IMR-90 (cell line): ENCODE results near the gene PLD1. TPM values are rescaled to one million over a fixed set of nuclear protein-coding genes. Genes with fewer than 3 reads are reported as not detected.

ENCODE experiments used
- ATAC-seq: fragments of 200-7000 bp; cut with Tn5 transposase; 2 replicates; pipeline ENCODE4 v1.9.1; 2020; ENCODE audit warnings: low read depth, mild to moderate bottlenecking, moderate library complexity
- BruUV-seq: library from RNA; stranded (reverse); fragments of 400-500 nt; replicated peaks from 2 replicates; lab custom pipeline; 2021; lab: Mats Ljungman, UMichigan
- CTCF ChIA-PET: fragments of 300-600 bp; formaldehyde crosslinking; extraction: SDS; loops from one replicate; lab custom pipeline; 2021; ENCODE audit warnings: antibody characterized with exemption; lab: Yijun Ruan, JAX
- POLR2A ChIA-PET: fragments of 300-600 bp; sonication (Branson Sonifier 250); formaldehyde crosslinking; loops from one replicate; lab custom pipeline; 2022; ENCODE audit warnings: antibody characterized with exemption; ENCODE audit not compliant: unreplicated experiment; lab: Charles Lee
- DNase-seq: peaks from one replicate; pipeline ENCODE4 v3.0.0; 2013
- H2AFZ ChIP-seq: replicated peaks from 2 replicates; pipeline ENCODE3; 2013; ENCODE audit warnings: low read length, mild to moderate bottlenecking; ENCODE audit not compliant: poor library complexity
- H2AK5ac ChIP-seq: 2 replicates; pipeline ENCODE4 v1.6.1; 2013; ENCODE audit warnings: low read depth, low read length, inconsistent platforms
- H2AK9ac ChIP-seq: replicated peaks from 2 replicates; pipeline ENCODE3; 2013; ENCODE audit warnings: mild to moderate bottlenecking, low read depth, low read length, moderate library complexity; ENCODE audit not compliant: poor library complexity
- H2BK120ac ChIP-seq: 2 replicates; pipeline ENCODE4 v1.6.1; 2013; ENCODE audit warnings: low read depth, low read length, inconsistent platforms
- H2BK15ac ChIP-seq: 3 replicates; pipeline ENCODE4 v1.6.1; 2013; ENCODE audit warnings: low read depth, low read length, inconsistent platforms
- H2BK20ac ChIP-seq: 2 replicates; pipeline ENCODE4 v1.6.1; 2013; ENCODE audit warnings: low read depth, mild to moderate bottlenecking, inconsistent platforms, low read length, moderate library complexity
- H2BK5ac ChIP-seq: 2 replicates; pipeline ENCODE4 v1.6.1; 2013; ENCODE audit warnings: mild to moderate bottlenecking, low read depth, low read length, inconsistent platforms; ENCODE audit not compliant: poor library complexity, severe bottlenecking
- H3K14ac ChIP-seq: replicated peaks from 2 replicates; pipeline ENCODE4 v1.6.1; 2013; ENCODE audit warnings: low read depth, low read length, inconsistent platforms
- H3K18ac ChIP-seq: 2 replicates; pipeline ENCODE4 v1.6.1; 2013; ENCODE audit warnings: low read depth, low read length, control low read depth
- H3K23ac ChIP-seq: 2 replicates; pipeline ENCODE4 v1.6.1; 2013; ENCODE audit warnings: low read depth, low read length, inconsistent platforms
- H3K27ac ChIP-seq: 2 replicates; pipeline ENCODE4 v1.5.1; 2013; ENCODE audit warnings: mild to moderate bottlenecking, control low read depth, low read length; ENCODE audit not compliant: insufficient read depth
- H3K27me3 ChIP-seq: 2 replicates; pipeline ENCODE4 v1.6.1; 2013; ENCODE audit warnings: low read length; ENCODE audit not compliant: control insufficient read depth, insufficient read depth
- H3K36me3 ChIP-seq: 2 replicates; pipeline ENCODE4 v1.6.1; 2013; ENCODE audit warnings: low read length, mixed read lengths; ENCODE audit not compliant: control insufficient read depth, insufficient read depth
- H3K4ac ChIP-seq: 2 replicates; pipeline ENCODE4 v1.6.1; 2013; ENCODE audit warnings: low read depth, low read length, inconsistent platforms
- H3K4me1 ChIP-seq: 2 replicates; pipeline ENCODE4 v1.6.1; 2013; ENCODE audit warnings: low read length, mixed read lengths; ENCODE audit not compliant: control insufficient read depth, insufficient read depth
- H3K4me2 ChIP-seq: 2 replicates; pipeline ENCODE4 v1.6.1; 2013; ENCODE audit warnings: low read depth, mild to moderate bottlenecking, control low read depth, low read length, moderate library complexity
- H3K4me3 ChIP-seq: 2 replicates; pipeline ENCODE4 v1.5.1; 2013; ENCODE audit warnings: low read depth, mild to moderate bottlenecking, control low read depth, low read length, moderate library complexity; ENCODE audit not compliant: insufficient read depth
- H3K56ac ChIP-seq: 2 replicates; pipeline ENCODE4 v1.6.1; 2013; ENCODE audit warnings: low read length, inconsistent platforms; ENCODE audit not compliant: insufficient read depth; ENCODE audit errors: extremely low read depth
- H3K79me1 ChIP-seq, 2 experiments: 2 replicates each; pipeline ENCODE4 v1.6.1; 2013; ENCODE audit warnings: low read length in 2 of 2, inconsistent platforms in 1 of 2, low read depth in 1 of 2
- H3K9ac ChIP-seq: 2 replicates; pipeline ENCODE4 v1.6.1; 2013; ENCODE audit warnings: low read depth, low read length, control low read depth
- H3K9me1 ChIP-seq: 2 replicates; pipeline ENCODE4 v1.6.1; 2013; ENCODE audit warnings: low read length, inconsistent platforms; ENCODE audit not compliant: insufficient read depth
- H3K9me3 ChIP-seq: 2 replicates; pipeline ENCODE4 v1.6.1; 2013; ENCODE audit warnings: low read length; ENCODE audit not compliant: control insufficient read depth, insufficient read depth
- H4K20me1 ChIP-seq: 2 replicates; pipeline ENCODE4 v1.6.1; 2013; ENCODE audit warnings: low read length, inconsistent platforms; ENCODE audit not compliant: insufficient read depth
- H4K5ac ChIP-seq: 2 replicates; pipeline ENCODE4 v1.6.1; 2013; ENCODE audit warnings: mild to moderate bottlenecking, low read depth, low read length, control low read depth
- H4K8ac ChIP-seq, 2 experiments: 2 replicates each; pipeline ENCODE4 v1.6.1; 2013; ENCODE audit warnings: low read depth in 2 of 2, low read length in 2 of 2, control low read depth in 1 of 2, inconsistent platforms in 1 of 2
- H4K91ac ChIP-seq: 2 replicates; pipeline ENCODE4 v1.6.1; 2013; ENCODE audit warnings: low read depth, low read length, inconsistent platforms; ENCODE audit not compliant: insufficient read depth
- BHLHE40 ChIP-seq: fragments of 150-350 bp; IDR thresholded peaks from 2 replicates; pipeline ENCODE4 v1.6.1; 2016; ENCODE audit warnings: mild to moderate bottlenecking, low read depth, low read length
- CEBPB ChIP-seq: IDR thresholded peaks from 2 replicates; pipeline ENCODE4 v1.6.1; 2012; ENCODE audit warnings: low read depth, low read length, improper control_type of control experiment
- CHD1 ChIP-seq: IDR thresholded peaks from 2 replicates; pipeline ENCODE4 v1.6.1; 2012; ENCODE audit warnings: low read depth, low read length, improper control_type of control experiment
- FOS ChIP-seq: fragments of 150-350 bp; IDR thresholded peaks from 2 replicates; pipeline ENCODE4 v1.6.1; 2016; ENCODE audit warnings: low read depth, low read length
- MAFK ChIP-seq: IDR thresholded peaks from 2 replicates; pipeline ENCODE4 v1.6.1; 2012; ENCODE audit warnings: low read depth, low read length, improper control_type of control experiment
- MAZ ChIP-seq: IDR thresholded peaks from 2 replicates; pipeline ENCODE4 v1.6.1; 2012; ENCODE audit warnings: low read depth, mild to moderate bottlenecking, low read length, improper control_type of control experiment, moderate library complexity, borderline replicate concordance
- MXI1 ChIP-seq: IDR thresholded peaks from 2 replicates; pipeline ENCODE4 v1.6.1; 2012; ENCODE audit warnings: low read depth, mild to moderate bottlenecking, low read length, moderate library complexity, borderline replicate concordance
- NFE2L2 ChIP-seq: fragments of 150-350 bp; IDR thresholded peaks from 2 replicates; pipeline ENCODE4 v1.6.1; 2016; ENCODE audit warnings: low read depth, mild to moderate bottlenecking, low read length
- POLR2A ChIP-seq: IDR thresholded peaks from 2 replicates; pipeline ENCODE4 v1.6.1; 2012; ENCODE audit warnings: mild to moderate bottlenecking, low read depth, low read length
- RAD21 ChIP-seq: IDR thresholded peaks from 2 replicates; pipeline ENCODE4 v1.6.1; 2012; ENCODE audit warnings: low read length, improper control_type of control experiment
- RCOR1 ChIP-seq: IDR thresholded peaks from 2 replicates; pipeline ENCODE4 v1.6.1; 2012; ENCODE audit warnings: mild to moderate bottlenecking, low read length, improper control_type of control experiment; ENCODE audit not compliant: insufficient replicate concordance
- RFX5 ChIP-seq: IDR thresholded peaks from 2 replicates; pipeline ENCODE4 v1.8.0; 2012; ENCODE audit warnings: low read depth, mild to moderate bottlenecking, low read length, moderate library complexity
- SMC3 ChIP-seq: fragments of 150-350 bp; IDR thresholded peaks from 2 replicates; pipeline ENCODE4 v1.6.1; 2016; ENCODE audit warnings: low read depth, mild to moderate bottlenecking, antibody characterized with exemption, low read length, moderate library complexity
- WGBS, 2 experiments: methylation state at CpG; one replicate each; pipeline versions ENCODE4 v1.1.5 to v1.1.7; 2013; ENCODE audit warnings: missing lambda C conversion rate in 2 of 2; ENCODE audit not compliant: insufficient read length in 1 of 2; ENCODE audit errors: extremely low coverage in 2 of 2; 5-methylcytosine and 5-hydroxymethylcytosine counted together
- dilution Hi-C: fragments of 300-500 bp; cut with HindIII; formaldehyde crosslinking; loops from one replicate; pipeline ENCODE4 v1.14.3; 2018; ENCODE audit warnings: low sequenced_read_pairs; ENCODE audit not compliant: unreplicated experiment
- in situ Hi-C: fragments of 300-500 bp; cut with MboI; formaldehyde crosslinking; loops from 3 replicates; pipeline ENCODE4 v1.14.3; 2019; ENCODE audit warnings: low sequenced_read_pairs, inconsistent platforms, mixed read lengths
- intact Hi-C: fragments of 100-400 bp; cut with micrococcal nuclease; formaldehyde crosslinking; loops from 2 replicates; pipeline ENCODE4 v1.10.0; 2022
- polyA plus RNA-seq, 3 experiments: library from polyadenylated mRNA; depleted of rRNA; stranded (reverse); fragments of >200 nt; gene quantifications; 2 replicates each; pipeline ENCODE4 v1.2.3, GENCODE V29; 2012; ENCODE audit warnings: low replicate concordance in 1 of 3
- total RNA-seq: library from RNA; depleted of rRNA; stranded (reverse); fragments of >200 nt; gene quantifications from 2 replicates; pipeline ENCODE4 v1.2.3, GENCODE V29; 2012
- TF ChIP-seq, protein P1 (sequence below): fragments of 150-350 bp; IDR thresholded peaks from 2 replicates; pipeline ENCODE4 v1.6.1; 2016; ENCODE audit warnings: low read depth, mild to moderate bottlenecking, low read length, moderate library complexity, borderline replicate concordance
- TF ChIP-seq, protein P2 (sequence below): conservative IDR thresholded peaks from 2 replicates; pipeline ENCODE4 v1.5.1; 2012; ENCODE audit warnings: mild to moderate bottlenecking, low read depth, low read length, improper control_type of control experiment
- TF ChIP-seq, protein P3 (sequence below): fragments of 150-350 bp; IDR thresholded peaks from 2 replicates; pipeline ENCODE4 v1.6.1; 2017; ENCODE audit warnings: mild to moderate bottlenecking, antibody characterized with exemption, low read length, low read depth

Gene PLD1
- total and polyA plus RNA-seq, 2 of the 4 experiments (the other 2 are of a cell fraction): 3.3 to 9.7 TPM

DNA sequence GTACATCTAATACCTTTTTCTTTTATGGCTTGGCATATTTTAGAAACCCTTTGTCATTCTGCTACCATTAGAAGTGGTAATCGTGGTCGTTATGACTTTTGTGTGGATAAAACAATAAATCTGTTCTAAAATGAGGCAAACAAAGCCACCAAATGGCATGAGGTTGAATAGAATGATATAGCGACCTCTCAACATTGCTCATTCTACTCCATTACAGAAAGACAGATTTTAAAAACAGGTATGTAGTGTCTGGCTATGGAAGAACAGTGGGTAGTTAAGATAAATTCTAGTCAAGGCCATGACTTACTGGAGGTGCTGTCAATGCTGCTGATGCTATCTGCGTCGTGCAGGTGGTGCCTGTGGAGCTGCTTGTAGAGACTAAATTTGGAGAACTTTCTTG is 123.2 kb downstream of the PLD1 start:
- H2BK20ac ChIP-seq: no peak overlapping the region
- H4K8ac ChIP-seq: no peak overlapping the region
- no peak overlapping the region for H3K18ac ChIP-seq
- DNase-seq: no peak
- H3K9ac ChIP-seq: no peak overlapping the region
- ATAC-seq: no peak
- H2BK5ac ChIP-seq: no peak overlapping the region
- no peak overlapping the region for H4K91ac ChIP-seq
- no TSS peak for BruUV-seq
- CTCF ChIA-PET: no interaction called here
- no CpG with 5 or more reads among the region's 5 CpGs for WGBS, 2 experiments
- H2AK9ac ChIP-seq: no peak overlapping the region
- intact Hi-C loops: no loop called here
- TF ChIP-seq, protein P1, sequence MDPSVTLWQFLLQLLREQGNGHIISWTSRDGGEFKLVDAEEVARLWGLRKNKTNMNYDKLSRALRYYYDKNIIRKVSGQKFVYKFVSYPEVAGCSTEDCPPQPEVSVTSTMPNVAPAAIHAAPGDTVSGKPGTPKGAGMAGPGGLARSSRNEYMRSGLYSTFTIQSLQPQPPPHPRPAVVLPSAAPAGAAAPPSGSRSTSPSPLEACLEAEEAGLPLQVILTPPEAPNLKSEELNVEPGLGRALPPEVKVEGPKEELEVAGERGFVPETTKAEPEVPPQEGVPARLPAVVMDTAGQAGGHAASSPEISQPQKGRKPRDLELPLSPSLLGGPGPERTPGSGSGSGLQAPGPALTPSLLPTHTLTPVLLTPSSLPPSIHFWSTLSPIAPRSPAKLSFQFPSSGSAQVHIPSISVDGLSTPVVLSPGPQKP: no peak
- TF ChIP-seq CHD1 (no peak), RFX5 (no peak), CEBPB (no peak), FOS (no peak), NFE2L2 (no peak), RCOR1 (no peak), MAFK (no peak), POLR2A (no peak), SMC3 (no peak), MXI1 (no peak), BHLHE40 (no peak), RAD21 (no peak), MAZ (no peak)
- TF ChIP-seq, protein P2, sequence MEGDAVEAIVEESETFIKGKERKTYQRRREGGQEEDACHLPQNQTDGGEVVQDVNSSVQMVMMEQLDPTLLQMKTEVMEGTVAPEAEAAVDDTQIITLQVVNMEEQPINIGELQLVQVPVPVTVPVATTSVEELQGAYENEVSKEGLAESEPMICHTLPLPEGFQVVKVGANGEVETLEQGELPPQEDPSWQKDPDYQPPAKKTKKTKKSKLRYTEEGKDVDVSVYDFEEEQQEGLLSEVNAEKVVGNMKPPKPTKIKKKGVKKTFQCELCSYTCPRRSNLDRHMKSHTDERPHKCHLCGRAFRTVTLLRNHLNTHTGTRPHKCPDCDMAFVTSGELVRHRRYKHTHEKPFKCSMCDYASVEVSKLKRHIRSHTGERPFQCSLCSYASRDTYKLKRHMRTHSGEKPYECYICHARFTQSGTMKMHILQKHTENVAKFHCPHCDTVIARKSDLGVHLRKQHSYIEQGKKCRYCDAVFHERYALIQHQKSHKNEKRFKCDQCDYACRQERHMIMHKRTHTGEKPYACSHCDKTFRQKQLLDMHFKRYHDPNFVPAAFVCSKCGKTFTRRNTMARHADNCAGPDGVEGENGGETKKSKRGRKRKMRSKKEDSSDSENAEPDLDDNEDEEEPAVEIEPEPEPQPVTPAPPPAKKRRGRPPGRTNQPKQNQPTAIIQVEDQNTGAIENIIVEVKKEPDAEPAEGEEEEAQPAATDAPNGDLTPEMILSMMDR: no peak
- TF ChIP-seq, protein P3, sequence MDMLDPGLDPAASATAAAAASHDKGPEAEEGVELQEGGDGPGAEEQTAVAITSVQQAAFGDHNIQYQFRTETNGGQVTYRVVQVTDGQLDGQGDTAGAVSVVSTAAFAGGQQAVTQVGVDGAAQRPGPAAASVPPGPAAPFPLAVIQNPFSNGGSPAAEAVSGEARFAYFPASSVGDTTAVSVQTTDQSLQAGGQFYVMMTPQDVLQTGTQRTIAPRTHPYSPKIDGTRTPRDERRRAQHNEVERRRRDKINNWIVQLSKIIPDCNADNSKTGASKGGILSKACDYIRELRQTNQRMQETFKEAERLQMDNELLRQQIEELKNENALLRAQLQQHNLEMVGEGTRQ: no peak
- no peaks in the 10 kb centered on the region for H4K20me1 ChIP-seq
- POLR2A ChIA-PET: no interaction called here
- H3K23ac ChIP-seq: no peak overlapping the region
- no peak overlapping the region for H3K27ac ChIP-seq
- H2AFZ ChIP-seq: no peak overlapping the region
- no peak overlapping the region for H3K56ac ChIP-seq
- dilution Hi-C loops: no loop called here
- no peak overlapping the region for H2BK120ac ChIP-seq
- H3K9me1 ChIP-seq: no peaks in the 10 kb centered on the region
- H3K27me3 ChIP-seq: no peaks in the 10 kb centered on the region
- in situ Hi-C loops: no loop called here
- no peak overlapping the region for H2AK5ac ChIP-seq
- no peak overlapping the region for H3K14ac ChIP-seq
- H3K79me1 ChIP-seq: no peaks in the 10 kb centered on the region
- no peak overlapping the region for H2BK15ac ChIP-seq
- H3K4me3 ChIP-seq: no peak overlapping the region
- no peaks in the 10 kb centered on the region for H3K9me3 ChIP-seq
- H3K4ac ChIP-seq: no peak overlapping the region
- peaks cover 3% of the 10 kb centered on the region; the same call in 1 of the 2 replicates for H3K36me3 ChIP-seq
- H3K4me1 ChIP-seq: no peaks in the 10 kb centered on the region; the same call in 1 of the 2 replicates
- H4K5ac ChIP-seq: no peak overlapping the region
- no peak overlapping the region for H3K4me2 ChIP-seq
